Liver (tissue), 9 donors: ENCODE data around the gene SLC22A3. TPM values are rescaled to one million over a fixed set of nuclear protein-coding genes. Genes with fewer than 3 reads are reported as not detected.

Source experiments
- DNase-seq: peaks from one replicate; pipeline ENCODE4 v3.0.0-alpha.2; 2017; ENCODE audit warnings: low spot score
- H3K27ac ChIP-seq, 2 donors: one replicate each; pipeline ENCODE4 v1.7.0; 2013; ENCODE audit warnings: inconsistent platforms in 2 of 2, low read length in 2 of 2, control low read depth in 1 of 2, low read depth in 1 of 2, mild to moderate bottlenecking in 1 of 2
- H3K27me3 ChIP-seq, 4 donors: one replicate each; pipeline versions ENCODE4 v1.6.1 to v1.7.0; 2013; ENCODE audit warnings: low read length in 3 of 4, inconsistent platforms in 1 of 4, mild to moderate bottlenecking in 1 of 4, moderate library complexity in 1 of 4; ENCODE audit not compliant: control insufficient read depth in 4 of 4, insufficient read depth in 4 of 4
- H3K36me3 ChIP-seq, 4 donors: one replicate each; pipeline versions ENCODE4 v1.6.1 to v1.7.0; 2013; ENCODE audit warnings: low read length in 3 of 4, mild to moderate bottlenecking in 3 of 4, low read depth in 1 of 4, moderate library complexity in 1 of 4; ENCODE audit not compliant: control insufficient read depth in 4 of 4, insufficient read depth in 3 of 4
- H3K4me1 ChIP-seq, 4 donors: one replicate each; pipeline versions ENCODE4 v1.6.1 to v1.7.0; 2013; ENCODE audit warnings: low read length in 3 of 4, mild to moderate bottlenecking in 3 of 4, moderate library complexity in 1 of 4; ENCODE audit not compliant: control insufficient read depth in 4 of 4, insufficient read depth in 4 of 4
- H3K4me3 ChIP-seq, 3 donors: one replicate each; pipeline versions ENCODE4 v1.6.1 to v1.7.0; 2013; ENCODE audit warnings: low read length in 3 of 3, control low read depth in 1 of 3, low read depth in 1 of 3, mild to moderate bottlenecking in 1 of 3
- H3K9ac ChIP-seq, 2 donors: one replicate each; pipeline ENCODE4 v1.7.0; 2013; ENCODE audit warnings: low read length in 2 of 2, mild to moderate bottlenecking in 2 of 2, moderate library complexity in 2 of 2, control low read depth in 1 of 2, low read depth in 1 of 2
- H3K9me3 ChIP-seq, 4 donors: one replicate each; pipeline versions ENCODE4 v1.6.1 to v1.7.0; 2013; ENCODE audit warnings: low read length in 3 of 4; ENCODE audit not compliant: control insufficient read depth in 4 of 4
- ATF3 ChIP-seq: IDR thresholded peaks from 2 replicates; pipeline ENCODE4 v1.6.1; 2016; ENCODE audit warnings: antibody characterized with exemption
- CTCF ChIP-seq: fragments of 150-350 bp; IDR thresholded peaks from 2 replicates; pipeline ENCODE4 v1.5.1; 2017; ENCODE audit warnings: improper control_type of control experiment, low read depth, low read length; ENCODE audit not compliant: missing input control
- EGR1 ChIP-seq, 2 donors: IDR thresholded peaks; 2 replicates each; pipeline ENCODE4 v1.6.1; 2016 to 2018; ENCODE audit warnings: antibody characterized with exemption in 2 of 2, low read depth in 2 of 2
- FOXA1 ChIP-seq: IDR thresholded peaks from 2 replicates; pipeline ENCODE4 v1.6.1; 2016; ENCODE audit warnings: antibody characterized with exemption
- FOXA2 ChIP-seq: IDR thresholded peaks from 2 replicates; pipeline ENCODE4 v1.6.1; 2016; ENCODE audit warnings: antibody characterized with exemption
- GABPA ChIP-seq, 2 donors: IDR thresholded peaks in 1 of 2; conservative IDR thresholded peaks in 1 of 2; 2 replicates each; pipeline ENCODE4 v1.6.1; 2016; ENCODE audit warnings: antibody characterized with exemption in 2 of 2, mild to moderate bottlenecking in 1 of 2, moderate library complexity in 1 of 2
- HNF4G ChIP-seq: IDR thresholded peaks from 2 replicates; pipeline ENCODE4 v1.6.1; 2016; ENCODE audit warnings: antibody characterized with exemption
- JUND ChIP-seq, 2 donors: IDR thresholded peaks; 2 replicates each; pipeline ENCODE4 v1.6.1; 2016; ENCODE audit warnings: antibody characterized with exemption in 2 of 2
- MAX ChIP-seq: IDR thresholded peaks from 2 replicates; pipeline ENCODE4 v1.6.1; 2016; ENCODE audit warnings: antibody characterized with exemption
- NR2F2 ChIP-seq: IDR thresholded peaks from 2 replicates; pipeline ENCODE4 v1.6.1; 2016; ENCODE audit warnings: antibody characterized with exemption
- REST ChIP-seq: IDR thresholded peaks from 2 replicates; pipeline ENCODE4 v1.6.1; 2016; ENCODE audit warnings: antibody characterized with exemption, mild to moderate bottlenecking
- RXRA ChIP-seq, 2 donors: IDR thresholded peaks; 2 replicates each; pipeline ENCODE4 v1.6.1; 2017 to 2018; ENCODE audit warnings: antibody characterized with exemption in 2 of 2, mild to moderate bottlenecking in 1 of 2
- SP1 ChIP-seq: IDR thresholded peaks from 2 replicates; pipeline ENCODE4 v1.6.1; 2018; ENCODE audit warnings: antibody characterized with exemption, mild to moderate bottlenecking
- YY1 ChIP-seq: IDR thresholded peaks from 2 replicates; pipeline ENCODE4 v1.6.1; 2016; ENCODE audit warnings: antibody characterized with exemption, mild to moderate bottlenecking
- ZBTB33 ChIP-seq: IDR thresholded peaks from 2 replicates; pipeline ENCODE4 v1.6.1; 2016; ENCODE audit warnings: antibody characterized with exemption
- WGBS: extraction: QIAGEN DNeasy Blood & Tissue Kit; methylation state at CpG from one replicate; pipeline ENCODE4 v1.1.7; 2013; 5-methylcytosine and 5-hydroxymethylcytosine counted together
- polyA plus RNA-seq, 2 donors: library from polyadenylated mRNA; stranded (reverse) in 1 of 2; unstranded in 1 of 2; fragments of 200-250 nt in 1 of 2; fragments of >200 nt in 1 of 2; fragmentation: Nextera tagmentation in 1 of 2; extraction: Ambion mirVana in 1 of 2; gene quantifications; one replicate each; pipeline versions ENCODE4 v1.2.1 to v1.2.3, GENCODE V29; 2013 to 2015
- total RNA-seq, 2 donors: library from RNA; depleted of rRNA; stranded (reverse); fragments of >200 nt; gene quantifications; one replicate each; pipeline ENCODE4 v1.2.3, GENCODE V29; 2014
- donor health status: healthy.
- donor health status: healthy.
- donor health status: healthy.
- donor health status: healthy.
- donor health status: healthy.

The SLC22A3 gene
- total and polyA plus RNA-seq, 4 donors = 7.6 to 40.9 (median 19.4) TPM

- H3K9me3 ChIP-seq = no peaks in the 10 kb centered on the region
- H3K27me3 ChIP-seq = no peaks in the 10 kb centered on the region
- H3K4me3 ChIP-seq = no peak overlapping the region
- H3K36me3 ChIP-seq = no peaks in the 10 kb centered on the region
- TF ChIP-seq MAX (no peak), HNF4G (no peak), ATF3 (no peak), ZBTB33 (no peak), EGR1 (IDR thresholded peaks at IDR 0.05; ENCODE audit: low read depth in 2 of 2) (no peak), REST (no peak), YY1 (no peak), SP1 (no peak), FOXA2 (no peak), FOXA1 (no peak), JUND (IDR thresholded peaks at IDR 0.05) (no peak), RXRA (IDR thresholded peaks at IDR 0.05) (no peak)
- WGBS = 97% methylated on average over 2 of the region's 2 CpGs
- peaks cover 0 to 11% (median 4%) of the 10 kb centered on the region in 4 donors for H3K4me1 ChIP-seq
- H3K9ac ChIP-seq = no peak overlapping the region
- DNase-seq = no peak
- no peak overlapping the region for H3K27ac ChIP-seq
Observed at GRCh38 chr6:160375561-160375949, 27.4 kb downstream of the SLC22A3 start.

GRCh38 chr6:160376445-160376844 is 28.3 kb downstream of the SLC22A3 start:
- WGBS = 97% methylated on average over 2 of the region's 2 CpGs
- no peak for DNase-seq
- no peak overlapping the region for H3K27ac ChIP-seq
- H3K9ac ChIP-seq = no peak overlapping the region
- TF ChIP-seq NR2F2 (no peak), EGR1 (IDR thresholded peaks at IDR 0.05; ENCODE audit: low read depth in 2 of 2) (no peak), CTCF (no peak), GABPA (IDR thresholded peaks at IDR 0.05 in 1 of 2, conservative IDR thresholded peaks at IDR 0.05 in 1 of 2) (no peak), YY1 (no peak), SP1 (no peak), HNF4G (no peak), RXRA (IDR thresholded peaks at IDR 0.05) (no peak)
- H3K4me3 ChIP-seq = no peak overlapping the region
- H3K4me1 ChIP-seq = peaks cover 0 to 11% (median 4%) of the 10 kb centered on the region in 4 donors
- no peaks in the 10 kb centered on the region for H3K27me3 ChIP-seq
- no peaks in the 10 kb centered on the region for H3K36me3 ChIP-seq
- no peaks in the 10 kb centered on the region for H3K9me3 ChIP-seq
